Neural crest cell (in vitro differentiated cells): ENCODE measurements around the gene KIAA1958. TPM values are rescaled to one million over a fixed set of nuclear protein-coding genes. Genes with fewer than 3 reads are reported as not detected.

Source experiments
- DNase-seq: peaks from one replicate; pipeline ENCODE4 v3.0.0; 2021; ENCODE audit warnings: low read depth, mixed read lengths, low spot score
- H3K27ac Mint-ChIP-seq: one replicate; pipeline ENCODE4 v1.8.0; 2021; ENCODE audit warnings: mild to moderate bottlenecking, mixed read lengths; ENCODE audit not compliant: unreplicated experiment
- H3K27me3 Mint-ChIP-seq: 2 replicates; pipeline ENCODE4 v1.8.0; 2021; ENCODE audit warnings: low read depth, mild to moderate bottlenecking, mixed read lengths
- H3K36me3 Mint-ChIP-seq: 2 replicates; pipeline ENCODE4 v1.8.0; 2021; ENCODE audit warnings: low read depth, mild to moderate bottlenecking, mixed read lengths
- H3K4me1 Mint-ChIP-seq: 2 replicates; pipeline ENCODE4 v1.8.0; 2021; ENCODE audit warnings: mixed read lengths
- H3K4me3 Mint-ChIP-seq: one replicate; pipeline ENCODE4 v1.8.0; 2021; ENCODE audit warnings: mild to moderate bottlenecking, mixed read lengths
- H3K9me3 Mint-ChIP-seq: 2 replicates; pipeline ENCODE4 v1.8.0; 2021; ENCODE audit warnings: mixed read lengths
- CTCF ChIP-seq: fragments of 200-600 bp; sonication (generic); conservative IDR thresholded peaks from 2 replicates; pipeline ENCODE4 v1.5.0; 2021; ENCODE audit warnings: antibody characterized with exemption, mild to moderate bottlenecking
- total RNA-seq: library from RNA; stranded (reverse); gene quantifications from 2 replicates; pipeline ENCODE4 v1.2.1, GENCODE V29; 2021

Gene KIAA1958
- total RNA-seq, 1 donor from 2014 or later = 46.7 TPM

GRCh38 chr9:112555101-112555643, 68.5 kb downstream of the KIAA1958 start:
- no peaks in the 10 kb centered on the region for H3K27me3 Mint-ChIP-seq
- no peak for TF ChIP-seq CTCF
- peaks cover 8% of the 10 kb centered on the region for H3K36me3 Mint-ChIP-seq
- H3K4me3 Mint-ChIP-seq = no peak overlapping the region
- H3K4me1 Mint-ChIP-seq = peaks cover 24% of the 10 kb centered on the region
- no peak overlapping the region for H3K27ac Mint-ChIP-seq
- H3K9me3 Mint-ChIP-seq = no peaks in the 10 kb centered on the region
- DNase-seq = no peak

DNA sequence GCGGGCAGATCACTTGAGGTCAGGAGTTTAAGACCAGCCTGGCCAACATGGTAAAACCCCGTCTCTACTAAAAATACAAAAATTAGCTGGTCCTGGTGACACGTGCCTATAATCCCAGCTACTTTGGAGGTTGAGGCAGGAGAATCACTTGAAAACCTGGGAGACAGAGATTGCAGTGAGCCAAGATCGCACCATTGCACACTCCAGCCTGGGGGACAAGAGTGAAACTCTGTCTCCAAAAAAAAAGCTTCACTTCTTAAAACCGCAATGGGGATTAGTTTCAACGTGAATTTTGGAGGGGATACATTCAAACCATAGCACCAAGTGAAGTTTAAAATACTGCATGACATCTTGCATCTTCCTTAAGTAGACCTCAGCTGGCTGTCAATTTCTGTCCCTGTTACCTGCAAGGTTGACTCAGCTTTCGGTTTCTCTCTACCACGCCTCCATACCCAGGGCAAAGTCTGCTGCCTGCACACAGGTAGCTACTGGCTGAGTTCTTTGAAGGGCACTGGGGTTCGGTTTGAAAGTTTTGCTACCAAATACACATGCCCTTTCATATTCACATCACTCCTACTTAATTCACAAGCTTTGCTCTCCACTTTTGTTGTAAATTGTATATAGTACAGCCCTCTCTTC, 69.3 kb downstream of the KIAA1958 start:
- DNase-seq = no peak
- H3K4me1 Mint-ChIP-seq = peaks cover 20% of the 10 kb centered on the region
- TF ChIP-seq CTCF = no peak
- no peak overlapping the region for H3K27ac Mint-ChIP-seq
- no peaks in the 10 kb centered on the region for H3K9me3 Mint-ChIP-seq
- peaks cover 8% of the 10 kb centered on the region for H3K36me3 Mint-ChIP-seq
- no peaks in the 10 kb centered on the region for H3K27me3 Mint-ChIP-seq
- H3K4me3 Mint-ChIP-seq = no peak overlapping the region

- Mint-ChIP-seq H3K4me1 (peaks cover 16% of the 10 kb centered on the region), H3K27me3 (no peaks in the 10 kb centered on the region), H3K9me3 (no peaks in the 10 kb centered on the region), H3K27ac (no peak overlapping the region), H3K4me3 (no peak overlapping the region), H3K36me3 (peaks cover 8% of the 10 kb centered on the region)
- no peak for TF ChIP-seq CTCF
- DNase-seq = no peak
Measured at GRCh38 chr9:112556497-112557442, 70.1 kb downstream of the KIAA1958 start.

DNA sequence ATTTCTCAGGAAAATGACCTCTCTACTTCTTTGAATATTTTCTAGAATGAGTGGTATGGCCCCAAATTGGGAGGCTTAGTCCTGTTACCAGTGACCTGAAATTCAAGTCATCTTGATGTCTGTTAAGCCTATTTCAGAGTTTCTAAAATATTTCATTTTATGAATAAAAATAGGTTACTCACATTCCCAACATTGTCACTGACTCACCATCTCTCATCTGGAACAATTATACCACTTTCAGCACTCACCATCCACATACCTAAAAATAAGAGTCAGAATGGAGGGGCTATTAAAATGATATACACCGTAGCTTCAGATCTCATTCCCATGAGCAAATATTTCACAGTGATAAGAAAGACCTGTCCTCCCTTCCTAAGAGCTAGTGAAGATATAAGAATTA, 71.8 kb downstream of the KIAA1958 start:
- Mint-ChIP-seq H3K27ac (no peak overlapping the region), H3K4me3 (no peak overlapping the region), H3K4me1 (peaks cover 19% of the 10 kb centered on the region), H3K27me3 (no peaks in the 10 kb centered on the region), H3K9me3 (peaks cover 2% of the 10 kb centered on the region), H3K36me3 (peaks cover 8% of the 10 kb centered on the region)
- DNase-seq = no peak
- no peak for TF ChIP-seq CTCF

- peaks cover 8% of the 10 kb centered on the region for H3K36me3 Mint-ChIP-seq
- no peaks in the 10 kb centered on the region for H3K27me3 Mint-ChIP-seq
- H3K27ac Mint-ChIP-seq = peak overlapping the region; percentile 21
- H3K9me3 Mint-ChIP-seq = peaks cover 2% of the 10 kb centered on the region
- H3K4me1 Mint-ChIP-seq = peaks cover 19% of the 10 kb centered on the region
- H3K4me3 Mint-ChIP-seq = no peak overlapping the region
- no peak for TF ChIP-seq CTCF
- DNase-seq = no peak
Measured at GRCh38 chr9:112558978-112559377, 72.4 kb downstream of the KIAA1958 start.
